ENCODE data around the gene TRA2A.
"Not testable (repeated sequence)": the region's sequence is repeated elsewhere in the genome, so short reads cannot be mapped to it uniquely, and the experiment has no call there.

The TRA2A gene

DNA sequence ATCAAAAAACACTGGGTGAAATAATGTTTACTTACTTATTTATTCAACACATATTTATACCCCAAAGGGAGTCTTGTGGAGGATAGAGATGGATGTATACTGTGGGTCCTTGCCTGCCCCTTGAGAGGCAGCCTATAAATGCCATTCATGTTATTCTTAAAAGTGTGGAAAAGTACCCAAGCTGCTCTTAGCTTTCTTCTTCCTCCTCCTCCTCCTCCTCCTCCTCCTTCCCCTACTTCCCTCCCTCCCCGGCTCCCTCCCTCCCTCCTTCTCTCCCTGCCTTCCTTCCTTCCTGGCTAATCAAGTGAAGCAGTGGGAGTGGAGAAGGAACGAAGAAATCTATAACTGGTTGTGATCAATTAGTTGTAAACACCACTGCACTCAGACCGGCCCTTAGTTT lies 40.3 kb downstream of the TRA2A start:
- DNase-seq = no peak

GRCh38 chr7:23490357-23491135 lies 41.2 kb downstream of the TRA2A start:
- DNase-seq = peak in 1 of 2 experiments; percentile 54

- DNase-seq = not testable (repeated sequence)
Observed at GRCh38 chr7:23488714-23489113, 43.1 kb downstream of the TRA2A start.

GRCh38 chr7:23487670-23488069 lies 44.1 kb downstream of the TRA2A start:
- DNase-seq = no peak

DNA sequence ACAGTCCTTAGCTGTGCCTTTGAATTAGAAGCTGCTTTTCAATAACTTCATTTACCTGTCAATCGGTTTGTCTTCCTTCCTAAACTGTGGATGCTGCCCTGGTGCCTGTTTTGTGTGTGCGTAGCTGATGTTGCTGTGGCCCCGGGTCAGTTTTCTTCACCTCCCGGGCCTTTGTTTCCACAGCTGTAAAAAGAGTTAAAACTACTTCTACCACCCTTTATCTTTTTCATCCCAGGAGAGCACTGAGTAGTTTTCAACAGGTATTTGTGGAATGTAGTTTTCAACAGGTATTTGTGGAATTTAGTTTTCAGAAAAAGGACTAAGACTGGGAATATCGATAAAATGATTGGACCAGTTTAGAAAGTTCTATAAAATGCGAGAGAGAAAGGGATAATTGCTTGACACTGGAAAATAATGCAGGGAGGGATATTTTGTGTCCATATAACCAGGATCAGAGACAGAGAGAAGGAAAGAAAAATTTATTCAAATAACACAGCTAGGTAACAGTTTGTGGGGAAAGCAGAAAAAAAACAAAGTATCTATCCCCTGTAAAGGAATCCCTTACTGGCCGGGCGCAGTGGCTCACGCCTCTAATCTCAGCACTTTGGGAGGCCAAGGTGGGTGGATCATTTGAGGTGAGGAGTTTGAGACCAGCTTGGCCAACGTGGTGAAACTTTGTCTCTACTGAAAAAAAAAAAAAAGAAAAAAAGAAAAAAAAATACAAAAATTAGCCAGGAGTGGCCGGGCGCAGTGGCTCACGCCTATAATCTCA lies 45.6 kb downstream of the TRA2A start:
- no peak for DNase-seq

- no peak for DNase-seq
Observed at GRCh38 chr7:23482686-23483085, 49.1 kb downstream of the TRA2A start.

DNA sequence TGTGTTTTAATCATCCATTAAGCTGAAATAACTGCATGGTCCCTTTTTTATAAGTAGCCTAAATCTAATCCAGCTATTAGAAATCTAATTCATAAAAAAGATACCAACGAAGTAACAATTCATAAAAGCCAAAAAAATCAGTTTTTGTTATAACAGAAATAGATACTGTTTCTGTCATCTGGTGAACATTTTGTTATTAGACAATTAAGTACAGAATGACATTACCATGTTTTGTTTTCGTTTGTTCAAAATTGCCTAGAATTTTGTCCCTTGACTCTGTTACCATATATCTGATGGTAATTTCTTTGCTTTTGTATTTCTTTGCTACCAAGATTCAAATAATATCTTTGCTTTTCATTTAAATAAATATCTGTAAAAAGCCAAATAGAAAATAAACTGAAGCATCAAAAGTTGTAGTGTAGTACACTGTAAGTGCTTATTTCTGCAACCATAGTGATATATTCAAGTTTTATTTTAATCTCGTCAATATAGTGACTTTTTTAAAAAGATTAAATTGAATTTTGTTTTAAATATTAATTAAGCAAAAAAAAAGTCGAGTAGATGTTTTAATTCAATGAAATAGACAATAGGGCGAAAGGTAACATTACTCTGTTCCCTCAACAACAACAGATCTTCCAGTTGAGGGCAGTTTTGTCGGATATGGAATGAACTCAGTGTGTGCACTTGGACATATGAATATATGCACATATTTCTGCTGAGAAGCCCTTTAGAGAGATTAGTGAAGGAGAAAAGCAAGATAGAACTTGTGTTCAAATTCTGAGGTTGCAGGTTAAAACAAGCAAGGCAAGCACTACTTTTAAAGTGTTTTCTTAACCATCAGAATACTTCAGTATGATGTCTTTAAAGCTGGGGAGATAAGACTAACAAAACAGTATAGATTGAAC lies 53.6 kb downstream of the TRA2A start:
- peak in 1 of 2 experiments; percentile 18 for DNase-seq

- DNase-seq = no peak
Observed at GRCh38 chr7:23477157-23477499, 54.7 kb downstream of the TRA2A start.

DNA sequence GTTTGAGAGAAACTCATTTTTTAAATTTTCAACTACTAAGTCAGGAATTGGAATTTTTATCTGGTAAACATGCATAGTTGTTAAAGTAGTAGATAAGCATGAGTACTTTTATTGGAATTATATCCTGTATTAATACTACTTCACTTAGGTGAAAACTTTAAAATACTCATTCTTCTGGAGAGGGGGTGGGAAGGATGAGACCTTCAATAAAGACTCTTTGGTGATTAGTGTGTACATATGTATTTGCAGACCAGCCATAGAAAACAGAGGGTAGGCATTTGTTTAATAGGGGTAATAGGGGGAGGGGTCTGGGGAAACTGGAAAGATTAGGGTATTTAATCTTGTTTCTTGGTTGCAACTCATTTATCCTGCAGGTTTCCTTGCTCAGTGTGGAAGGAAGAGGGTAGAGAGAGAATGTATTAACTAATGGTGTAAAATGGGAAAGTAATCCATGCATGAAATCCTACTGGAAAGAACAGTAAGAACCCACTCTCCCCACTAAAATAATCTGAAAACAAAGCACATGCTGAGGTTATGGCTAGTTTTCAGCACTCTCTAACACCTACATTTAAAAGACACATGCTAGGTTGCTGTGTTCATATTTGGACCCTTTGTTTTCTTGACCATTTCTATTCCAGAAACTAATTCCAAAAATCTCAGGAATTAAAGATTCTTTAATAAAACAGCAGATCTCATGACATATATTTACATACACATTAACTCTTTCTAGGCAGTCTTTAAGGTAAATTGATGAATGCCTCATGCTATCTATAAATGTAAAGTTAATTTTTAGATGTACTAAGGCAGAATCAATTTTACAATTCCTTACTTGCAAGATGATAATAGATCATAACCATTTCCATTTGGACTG lies 55.3 kb downstream of the TRA2A start:
- DNase-seq = peak in 1 of 2 experiments; percentile 54

DNA sequence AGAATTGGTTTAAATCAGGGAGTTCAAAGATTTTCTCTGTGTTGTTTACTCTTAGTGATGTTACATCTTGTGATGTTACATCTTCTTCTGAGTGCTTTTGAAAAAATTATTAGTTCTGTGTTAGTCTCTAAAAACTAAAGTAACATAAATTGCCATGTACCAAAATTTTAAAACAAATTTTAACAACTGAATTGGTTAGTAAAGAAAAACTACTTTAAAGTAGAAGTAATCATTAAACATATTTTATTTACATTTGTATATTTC lies 56.3 kb downstream of the TRA2A start:
- no peak for DNase-seq

DNA sequence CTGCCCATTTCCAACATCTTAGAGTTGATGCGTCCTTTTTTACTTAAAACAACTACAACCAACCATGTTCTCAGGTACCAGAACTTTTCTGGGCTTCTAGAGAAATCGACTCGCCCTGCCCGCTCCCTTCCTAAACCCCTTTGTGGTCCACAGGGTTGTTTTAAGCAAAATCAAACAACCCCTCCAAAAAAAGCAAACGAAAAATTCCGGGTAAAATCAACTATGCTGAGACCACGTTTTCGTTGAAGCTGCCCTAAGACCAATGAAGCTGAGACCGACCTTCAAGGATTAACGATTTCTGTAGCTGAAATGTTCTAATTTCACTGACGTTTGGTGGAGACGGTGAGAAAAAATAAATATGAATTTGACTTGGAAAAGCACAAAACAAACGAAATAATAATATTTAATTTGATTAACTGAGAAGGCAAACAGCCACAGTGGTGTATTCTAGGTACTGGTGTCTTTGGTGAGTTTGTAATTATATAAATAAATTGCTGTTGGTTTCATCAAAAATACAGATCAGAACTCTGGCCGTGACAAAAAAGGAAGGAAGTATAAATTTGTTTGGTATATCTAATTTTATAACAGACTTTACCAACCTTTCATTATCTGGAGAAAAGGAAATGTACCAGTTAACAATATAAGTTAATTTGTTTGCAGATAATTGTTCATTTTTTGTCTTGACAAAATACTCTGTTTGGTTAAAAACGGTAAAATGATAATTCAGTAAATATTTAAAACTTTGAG lies 56.8 kb downstream of the TRA2A start:
- DNase-seq = peak in 1 of 2 experiments; percentile 65

DNA sequence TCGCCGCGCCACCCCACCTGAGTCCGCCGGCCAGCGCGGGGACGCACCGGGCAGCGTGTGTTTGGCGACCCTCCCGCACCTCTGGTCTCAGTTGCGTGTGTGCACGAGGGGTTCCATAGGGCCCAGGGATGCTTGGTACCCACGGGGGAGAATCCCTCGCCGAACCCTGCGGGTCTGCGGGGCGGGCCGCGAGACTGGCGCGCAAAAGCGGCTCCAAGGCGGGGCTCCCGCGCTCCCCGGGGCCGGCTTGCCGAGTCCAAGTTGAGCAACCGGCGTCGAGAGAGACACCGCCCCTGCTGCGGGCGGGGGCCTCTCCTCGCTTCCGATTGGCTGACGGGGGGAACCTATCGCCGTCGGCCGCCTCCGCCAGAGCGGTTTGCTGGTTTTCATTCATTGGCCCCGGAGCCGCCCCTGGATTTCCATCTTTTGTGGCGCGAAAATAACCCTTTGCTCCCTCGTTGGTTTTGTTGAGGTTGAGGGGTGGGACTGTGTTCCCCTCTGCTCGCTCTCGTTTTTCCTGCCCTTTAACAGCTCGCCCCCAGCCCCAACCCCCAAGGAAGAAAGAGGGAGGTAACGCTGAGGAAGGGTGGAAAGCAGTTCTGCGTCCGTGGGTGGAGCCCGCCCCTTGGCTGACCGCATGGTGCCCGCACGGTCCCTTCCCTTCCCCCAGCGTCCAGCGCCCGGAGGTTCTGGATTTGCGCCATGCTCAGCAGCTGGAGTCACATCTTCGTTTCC lies 57.5 kb downstream of the TRA2A start:
- peak; percentile 98 for DNase-seq

DNA sequence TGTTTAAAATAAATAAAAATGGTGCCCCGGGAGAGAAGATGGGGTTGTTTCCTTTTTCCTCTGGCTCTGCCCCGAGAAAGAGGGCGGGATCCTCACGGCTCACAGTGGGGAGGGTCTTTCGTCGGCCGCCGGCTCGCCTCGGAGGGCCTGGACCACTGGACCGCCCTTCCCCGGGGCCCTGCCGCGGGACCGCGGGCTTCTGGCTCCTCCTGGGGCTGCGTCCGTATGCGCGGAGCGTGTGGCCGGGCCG lies 58.0 kb downstream of the TRA2A start:
- DNase-seq = peak in 1 of 2 experiments; percentile 59

DNA sequence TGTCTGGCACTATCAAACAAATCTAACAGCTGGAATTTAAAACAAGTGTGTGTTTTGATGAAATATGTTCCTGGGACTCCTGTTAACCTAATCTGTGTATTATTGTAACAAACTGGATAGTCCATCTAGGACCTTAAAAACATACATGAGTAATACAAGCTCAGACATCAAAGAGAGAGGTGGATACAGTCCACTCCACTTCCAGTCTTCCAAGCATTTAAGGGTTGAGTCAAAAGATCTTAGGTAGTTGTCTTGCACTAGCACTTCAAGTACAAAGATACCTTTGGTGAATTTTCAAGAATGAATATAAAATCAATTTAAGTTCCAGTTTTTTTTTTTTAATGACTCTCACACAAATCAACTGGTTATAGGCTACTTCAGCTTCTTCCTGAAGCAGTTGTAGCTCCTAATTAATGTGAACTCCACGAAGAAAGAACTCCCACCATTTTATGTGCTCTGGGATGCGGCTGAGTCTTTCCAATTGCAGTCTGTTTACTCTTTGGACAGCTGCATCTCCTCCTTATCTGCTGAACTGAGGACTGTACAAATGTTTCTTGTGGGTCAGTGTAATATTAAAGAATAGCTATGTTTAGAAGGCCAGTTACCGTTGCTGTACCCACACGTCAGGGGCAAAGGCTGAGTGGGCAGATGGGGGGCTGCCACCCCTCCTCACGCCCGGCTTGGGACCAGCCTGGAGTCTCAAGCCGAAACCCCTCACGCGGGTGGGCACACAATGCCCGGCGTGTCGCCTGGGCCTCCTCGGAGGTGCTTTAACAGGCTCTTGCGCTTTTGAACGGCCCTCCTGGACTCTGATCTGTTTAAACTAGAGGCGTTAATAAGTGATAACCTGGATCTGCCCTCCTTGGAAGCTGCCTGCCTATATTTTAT lies 58.6 kb downstream of the TRA2A start:
- DNase-seq = peak in 1 of 2 experiments; percentile 56

- DNase-seq = no peak
Observed at GRCh38 chr7:23472556-23472955, 59.2 kb downstream of the TRA2A start.

DNA sequence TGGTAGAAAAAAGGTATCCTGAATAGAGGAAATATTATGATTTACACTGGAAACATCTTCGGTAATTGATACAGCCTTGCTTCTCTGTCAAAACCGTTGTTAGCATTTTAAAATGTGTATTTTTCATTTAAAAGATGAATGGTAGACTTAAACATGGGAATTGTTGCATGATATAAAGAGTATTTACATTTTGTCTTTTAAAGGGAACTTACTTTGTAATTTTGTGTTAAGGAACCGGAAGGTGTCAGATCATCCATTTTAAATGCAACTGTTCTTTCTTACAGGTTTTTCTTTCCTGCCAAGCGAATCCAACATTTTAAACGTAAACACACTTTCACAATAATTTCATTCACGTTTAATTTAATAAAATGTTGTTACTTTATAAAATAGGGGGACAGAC lies 59.7 kb downstream of the TRA2A start:
- DNase-seq = peak in 1 of 2 experiments; percentile 22

GRCh38 chr7:23471106-23471859 lies 60.5 kb downstream of the TRA2A start:
- DNase-seq = peak; percentile 81 to 92

DNA sequence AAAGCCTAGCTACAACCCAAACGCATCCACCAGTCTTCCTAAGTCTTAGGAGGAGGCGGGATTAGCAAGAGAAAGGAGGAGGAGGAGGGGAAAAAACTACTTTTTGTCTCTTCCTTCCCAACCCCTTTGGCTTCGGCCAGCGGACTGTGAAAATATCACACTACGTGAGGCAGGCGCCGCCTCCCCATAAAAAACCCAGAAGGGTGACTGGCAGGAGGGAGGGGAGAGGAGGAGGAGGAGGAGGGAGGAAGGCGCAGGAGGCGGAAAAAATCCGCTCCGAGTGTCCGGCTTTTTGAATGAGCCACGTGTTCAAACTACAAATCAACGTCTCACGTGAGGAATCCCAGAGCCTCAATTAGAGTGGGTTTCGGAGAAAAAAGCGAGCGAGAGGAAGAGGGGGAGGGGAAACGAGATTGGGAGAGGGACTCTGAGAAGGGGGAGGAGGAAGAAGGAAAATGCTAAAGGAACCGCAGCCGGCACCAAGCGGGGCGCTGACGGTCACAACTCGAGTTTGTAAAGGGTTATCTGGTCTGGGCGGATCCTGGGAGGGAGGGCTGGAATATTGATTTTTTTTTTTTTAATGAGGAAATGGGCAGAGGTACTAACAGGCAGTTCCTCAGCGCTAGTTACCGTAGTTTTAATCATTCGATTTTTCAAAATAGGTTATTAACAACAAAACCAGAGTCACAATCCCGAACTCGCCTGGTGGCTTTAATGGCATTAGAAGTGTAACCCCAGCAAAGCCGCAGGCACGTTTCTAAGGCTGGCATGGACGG lies 61.3 kb downstream of the TRA2A start, which contains the start of gene IGF2BP3:
TSS of gene IGF2BP3 (minus strand) at position 162 of the 776 bp plus-strand sequence. CDS start 381 bp downstream, outside the sequence.
- DNase-seq = peak; percentile 98 to 99

DNA sequence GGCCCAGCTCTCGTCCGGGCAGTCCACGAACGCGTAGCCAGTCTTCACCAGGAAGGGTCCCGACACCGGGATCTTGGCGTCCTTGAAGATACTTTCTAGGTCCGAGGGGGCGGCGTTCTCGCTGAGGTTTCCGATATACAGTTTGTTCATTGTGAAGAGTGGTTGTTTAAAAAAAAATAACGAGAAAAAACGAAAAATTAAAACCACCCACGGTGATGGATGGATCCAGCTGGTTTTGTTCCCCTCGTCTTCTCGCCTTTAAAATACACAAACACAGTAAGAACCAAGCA lies 61.9 kb downstream of the TRA2A start:
- DNase-seq = no peak
